ENCODE data around the gene PCID2. TPM values are rescaled to one million over a fixed set of nuclear protein-coding genes. Genes with fewer than 3 reads are reported as not detected.

The PCID2 gene
- total RNA-seq, 4 donors from 2014 or later, result 44.8 to 45.8 (median 44.8) TPM

- ATAC-seq (ENCODE audit: low FRiP score), result no peak
- no peak for TF ChIP-seq CTCF (IDR thresholded peaks at IDR 0.05)
- DNase-seq (ENCODE audit: low spot score), result no peak
Observed at GRCh38 chr13:113145496-113145895, 63.0 kb downstream of the PCID2 start.

GRCh38 chr13:113144255-113144629 lies 64.2 kb downstream of the PCID2 start:
- ATAC-seq (ENCODE audit: low FRiP score) (no peak), DNase-seq (ENCODE audit: low spot score) (no peak)
- TF ChIP-seq CTCF (IDR thresholded peaks at IDR 0.05), result no peak

- TF ChIP-seq CTCF (IDR thresholded peaks at IDR 0.05), result no peak
- ATAC-seq (ENCODE audit: low FRiP score), result no peak
- DNase-seq (ENCODE audit: low spot score), result no peak
Observed at GRCh38 chr13:113143466-113144254, 64.8 kb downstream of the PCID2 start.

- DNase-seq (ENCODE audit: low spot score), result no peak
- no peak for ATAC-seq (ENCODE audit: low FRiP score)
- TF ChIP-seq CTCF (IDR thresholded peaks at IDR 0.05), result no peak
Observed at GRCh38 chr13:113142876-113143275, 65.6 kb downstream of the PCID2 start.

GRCh38 chr13:113141601-113141970 lies 66.9 kb downstream of the PCID2 start:
- no peak for DNase-seq (ENCODE audit: low spot score)
- ATAC-seq (ENCODE audit: low FRiP score), result no peak
- TF ChIP-seq CTCF (IDR thresholded peaks at IDR 0.05), result no peak

GRCh38 chr13:113140677-113141600 lies 67.5 kb downstream of the PCID2 start:
- no peak for TF ChIP-seq CTCF (IDR thresholded peaks at IDR 0.05)
- ATAC-seq (ENCODE audit: low FRiP score) (no peak), DNase-seq (ENCODE audit: low spot score) (no peak)

Data from omental fat pad (tissue), 4 donors.